Neural cell (in vitro differentiated cells): ENCODE results near the gene SLC7A6. TPM values are rescaled to one million over a fixed set of nuclear protein-coding genes. Genes with fewer than 3 reads are reported as not detected.

Source experiments
- H2AFZ ChIP-seq: fragments of 200-600, 300-800 bp; sonication (generic), shearing (Covaris generic); 2 replicates; pipeline ENCODE4 v1.6.0; 2014; ENCODE audit warnings: low read depth, mild to moderate bottlenecking, antibody characterized with exemption, low read length, moderate library complexity
- H3F3A ChIP-seq: fragments of 200-600 bp; shearing (Covaris generic); 2 replicates; pipeline ENCODE4 v1.6.1; 2016; ENCODE audit warnings: mild to moderate bottlenecking, moderate library complexity, mixed read lengths, antibody characterized with exemption, low read length; ENCODE audit not compliant: insufficient read depth, poor library complexity, severe bottlenecking
- H3K27ac ChIP-seq: fragments of 200-600, 300-800 bp; sonication (generic), shearing (Covaris generic); 2 replicates; pipeline ENCODE4 v1.5.1; 2014; ENCODE audit warnings: mild to moderate bottlenecking, low read length, moderate library complexity
- H3K27me3 ChIP-seq: fragments of 300-800, 200-600 bp; sonication (generic), shearing (Covaris generic); 2 replicates; pipeline ENCODE4 v1.6.0; 2014; ENCODE audit warnings: mild to moderate bottlenecking, low read depth, low read length, moderate library complexity; ENCODE audit not compliant: insufficient read depth
- H3K36me3 ChIP-seq: fragments of 300-800, 200-600 bp; sonication (generic), shearing (Covaris generic); 2 replicates; pipeline ENCODE4 v1.5.1; 2014; ENCODE audit warnings: mild to moderate bottlenecking, antibody characterized with exemption, low read length, moderate library complexity; ENCODE audit not compliant: insufficient read depth
- H3K4me2 ChIP-seq: fragments of 300-800, 200-600 bp; sonication (generic), shearing (Covaris generic); 2 replicates; pipeline ENCODE4 v1.6.0; 2014; ENCODE audit warnings: mild to moderate bottlenecking, low read length
- H3K4me3 ChIP-seq: fragments of 300-800, 200-600 bp; sonication (generic), shearing (Covaris generic); 2 replicates; pipeline ENCODE4 v1.5.1; 2014; ENCODE audit warnings: mild to moderate bottlenecking, low read length, moderate library complexity
- H3K79me2 ChIP-seq: fragments of 200-600 bp; shearing (Covaris generic); replicated peaks from 2 replicates; pipeline ENCODE4 v1.6.0; 2014; ENCODE audit warnings: mild to moderate bottlenecking, low read length, moderate library complexity; ENCODE audit not compliant: insufficient read depth
- H3K9ac ChIP-seq: fragments of 300-800, 200-600 bp; sonication (generic), shearing (Covaris generic); 2 replicates; pipeline ENCODE4 v1.6.1; 2016; ENCODE audit warnings: mild to moderate bottlenecking, low read length, mixed read lengths
- H3K9me2 ChIP-seq: fragments of 200-600 bp; shearing (Covaris generic); 2 replicates; pipeline ENCODE4 v1.6.1; 2016; ENCODE audit warnings: mild to moderate bottlenecking, low read length, mixed read lengths; ENCODE audit not compliant: insufficient read depth
- H3K9me3 ChIP-seq: fragments of 200-600, 300-800 bp; sonication (generic), shearing (Covaris generic); 2 replicates; pipeline ENCODE4 v1.6.1; 2016; ENCODE audit warnings: mild to moderate bottlenecking, mixed run types, low read length, moderate library complexity, mixed read lengths
- H4K20me1 ChIP-seq: fragments of 200-600 bp; shearing (Covaris generic); 2 replicates; pipeline ENCODE4 v1.6.1; 2016; ENCODE audit warnings: mild to moderate bottlenecking, mixed run types; ENCODE audit not compliant: insufficient read depth
- CTCF ChIP-seq: fragments of 450-650 bp; IDR thresholded peaks from 2 replicates; pipeline ENCODE4 v1.5.1; 2014; ENCODE audit warnings: antibody characterized with exemption, mild to moderate bottlenecking, moderate library complexity; ENCODE audit not compliant: poor library complexity, severe bottlenecking
- EP300 ChIP-seq: fragments of 450-650 bp; conservative IDR thresholded peaks from 2 replicates; pipeline ENCODE4 v1.6.1; 2014; ENCODE audit warnings: antibody characterized with exemption, mild to moderate bottlenecking, moderate library complexity; ENCODE audit not compliant: poor library complexity, severe bottlenecking
- EZH2 ChIP-seq: fragments of 200-600, 300-800 bp; shearing (Covaris generic), sonication (generic); IDR thresholded peaks from 2 replicates; pipeline ENCODE4 v1.6.1; 2014; ENCODE audit warnings: antibody characterized with exemption, low read length, borderline replicate concordance, mild to moderate bottlenecking; ENCODE audit not compliant: insufficient read depth, poor library complexity, severe bottlenecking
- MXI1 ChIP-seq: fragments of 450-650 bp; conservative IDR thresholded peaks from 2 replicates; pipeline ENCODE4 v1.6.1; 2014; ENCODE audit warnings: antibody characterized with exemption, mild to moderate bottlenecking; ENCODE audit not compliant: poor library complexity, severe bottlenecking
- POLR2AphosphoS5 ChIP-seq: IDR thresholded peaks from 2 replicates; pipeline ENCODE4 v1.6.1; 2012
- RAD21 ChIP-seq: fragments of 450-650 bp; conservative IDR thresholded peaks from 2 replicates; pipeline ENCODE4 v1.6.1; 2014; ENCODE audit warnings: antibody characterized with exemption, mild to moderate bottlenecking, moderate library complexity
- SMC3 ChIP-seq: fragments of 450-650 bp; conservative IDR thresholded peaks from 2 replicates; pipeline ENCODE4 v1.6.1; 2014; ENCODE audit warnings: antibody characterized with exemption, mild to moderate bottlenecking, moderate library complexity; ENCODE audit not compliant: poor library complexity
- TAF1 ChIP-seq: IDR thresholded peaks from 2 replicates; pipeline ENCODE4 v1.6.1; 2012; ENCODE audit warnings: low read depth
- polyA plus RNA-seq: library from polyadenylated mRNA; depleted of rRNA; stranded (reverse); fragments of >200 nt; gene quantifications from 2 replicates; pipeline ENCODE4 v1.2.3, GENCODE V29; 2014
- TF ChIP-seq, protein P1 (sequence below): IDR thresholded peaks from 2 replicates; pipeline ENCODE4 v1.6.1; 2012; ENCODE audit warnings: borderline replicate concordance

SLC7A6 gene
- polyA plus RNA-seq, 1 donor from 2014 or later = 39.3 TPM

DNA sequence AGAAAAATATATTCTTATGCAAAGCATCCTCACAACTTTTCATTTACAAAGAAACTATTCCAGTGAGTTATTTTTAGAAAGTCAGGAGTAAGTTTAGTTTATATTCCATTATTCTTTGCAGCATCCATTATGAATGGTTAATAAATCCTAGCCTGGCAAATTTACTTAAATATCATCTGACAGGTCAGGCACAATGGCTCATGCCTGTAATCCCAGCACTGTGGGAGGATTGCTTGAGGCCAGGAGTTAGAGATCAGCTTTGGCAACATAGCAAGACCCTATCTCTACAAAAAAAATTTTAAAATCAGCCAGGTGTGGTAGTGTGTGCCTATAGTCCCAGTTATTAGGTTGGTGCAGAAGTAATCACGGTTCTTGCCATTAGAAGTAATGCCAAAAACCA lies 41.3 kb upstream of the SLC7A6 start:
- H3K27ac ChIP-seq = no peak overlapping the region
- H3F3A ChIP-seq = no peaks in the 10 kb centered on the region
- H3K9me3 ChIP-seq = no peaks in the 10 kb centered on the region
- no peaks in the 10 kb centered on the region for H4K20me1 ChIP-seq
- no peak for TF ChIP-seq POLR2AphosphoS5
- H3K9me2 ChIP-seq = no peaks in the 10 kb centered on the region
- no peak overlapping the region for H3K4me3 ChIP-seq
- no peak overlapping the region for H3K4me2 ChIP-seq
- H3K36me3 ChIP-seq = no peaks in the 10 kb centered on the region
- no peaks in the 10 kb centered on the region for H3K79me2 ChIP-seq
- H2AFZ ChIP-seq = no peak overlapping the region
- no peaks in the 10 kb centered on the region for H3K27me3 ChIP-seq
- no peak overlapping the region for H3K9ac ChIP-seq

DNA sequence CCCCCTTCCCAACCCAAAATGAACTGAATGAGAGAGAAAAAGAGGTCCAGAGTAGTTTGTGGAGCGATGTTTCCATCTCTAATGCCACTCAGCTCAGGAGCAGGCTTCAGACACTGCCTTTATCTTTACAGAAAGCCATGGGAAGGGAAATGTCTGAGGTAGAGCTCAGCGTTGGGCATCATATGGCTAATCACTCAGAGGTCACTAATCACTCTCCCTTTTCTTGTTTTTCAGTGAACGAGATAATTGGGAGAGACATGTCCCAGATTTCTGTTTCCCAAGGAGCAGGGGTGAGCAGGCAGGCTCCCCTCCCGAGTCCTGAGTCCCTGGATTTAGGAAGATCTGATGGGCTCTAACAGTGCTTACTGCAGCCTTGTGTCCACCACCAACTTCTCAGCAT lies 38.2 kb upstream of the SLC7A6 start:
- no peaks in the 10 kb centered on the region for H3F3A ChIP-seq
- H3K79me2 ChIP-seq = no peaks in the 10 kb centered on the region
- H2AFZ ChIP-seq = no peak overlapping the region
- H3K4me3 ChIP-seq = no peak overlapping the region
- no peaks in the 10 kb centered on the region for H4K20me1 ChIP-seq
- H3K9me2 ChIP-seq = no peaks in the 10 kb centered on the region
- H3K4me2 ChIP-seq = no peak overlapping the region
- no peaks in the 10 kb centered on the region for H3K9me3 ChIP-seq
- H3K27ac ChIP-seq = no peak overlapping the region
- no peaks in the 10 kb centered on the region for H3K36me3 ChIP-seq
- no peak overlapping the region for H3K9ac ChIP-seq
- H3K27me3 ChIP-seq = no peaks in the 10 kb centered on the region
- TF ChIP-seq SMC3 = no peak
- no peak for TF ChIP-seq RAD21
- no peak for TF ChIP-seq TAF1
- no peak for TF ChIP-seq EP300
- no peak for TF ChIP-seq EZH2
- TF ChIP-seq POLR2AphosphoS5 = no peak
- no peak for TF ChIP-seq CTCF
- TF ChIP-seq, protein P1, sequence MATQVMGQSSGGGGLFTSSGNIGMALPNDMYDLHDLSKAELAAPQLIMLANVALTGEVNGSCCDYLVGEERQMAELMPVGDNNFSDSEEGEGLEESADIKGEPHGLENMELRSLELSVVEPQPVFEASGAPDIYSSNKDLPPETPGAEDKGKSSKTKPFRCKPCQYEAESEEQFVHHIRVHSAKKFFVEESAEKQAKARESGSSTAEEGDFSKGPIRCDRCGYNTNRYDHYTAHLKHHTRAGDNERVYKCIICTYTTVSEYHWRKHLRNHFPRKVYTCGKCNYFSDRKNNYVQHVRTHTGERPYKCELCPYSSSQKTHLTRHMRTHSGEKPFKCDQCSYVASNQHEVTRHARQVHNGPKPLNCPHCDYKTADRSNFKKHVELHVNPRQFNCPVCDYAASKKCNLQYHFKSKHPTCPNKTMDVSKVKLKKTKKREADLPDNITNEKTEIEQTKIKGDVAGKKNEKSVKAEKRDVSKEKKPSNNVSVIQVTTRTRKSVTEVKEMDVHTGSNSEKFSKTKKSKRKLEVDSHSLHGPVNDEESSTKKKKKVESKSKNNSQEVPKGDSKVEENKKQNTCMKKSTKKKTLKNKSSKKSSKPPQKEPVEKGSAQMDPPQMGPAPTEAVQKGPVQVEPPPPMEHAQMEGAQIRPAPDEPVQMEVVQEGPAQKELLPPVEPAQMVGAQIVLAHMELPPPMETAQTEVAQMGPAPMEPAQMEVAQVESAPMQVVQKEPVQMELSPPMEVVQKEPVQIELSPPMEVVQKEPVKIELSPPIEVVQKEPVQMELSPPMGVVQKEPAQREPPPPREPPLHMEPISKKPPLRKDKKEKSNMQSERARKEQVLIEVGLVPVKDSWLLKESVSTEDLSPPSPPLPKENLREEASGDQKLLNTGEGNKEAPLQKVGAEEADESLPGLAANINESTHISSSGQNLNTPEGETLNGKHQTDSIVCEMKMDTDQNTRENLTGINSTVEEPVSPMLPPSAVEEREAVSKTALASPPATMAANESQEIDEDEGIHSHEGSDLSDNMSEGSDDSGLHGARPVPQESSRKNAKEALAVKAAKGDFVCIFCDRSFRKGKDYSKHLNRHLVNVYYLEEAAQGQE = no peak
- TF ChIP-seq MXI1 = no peak

DNA sequence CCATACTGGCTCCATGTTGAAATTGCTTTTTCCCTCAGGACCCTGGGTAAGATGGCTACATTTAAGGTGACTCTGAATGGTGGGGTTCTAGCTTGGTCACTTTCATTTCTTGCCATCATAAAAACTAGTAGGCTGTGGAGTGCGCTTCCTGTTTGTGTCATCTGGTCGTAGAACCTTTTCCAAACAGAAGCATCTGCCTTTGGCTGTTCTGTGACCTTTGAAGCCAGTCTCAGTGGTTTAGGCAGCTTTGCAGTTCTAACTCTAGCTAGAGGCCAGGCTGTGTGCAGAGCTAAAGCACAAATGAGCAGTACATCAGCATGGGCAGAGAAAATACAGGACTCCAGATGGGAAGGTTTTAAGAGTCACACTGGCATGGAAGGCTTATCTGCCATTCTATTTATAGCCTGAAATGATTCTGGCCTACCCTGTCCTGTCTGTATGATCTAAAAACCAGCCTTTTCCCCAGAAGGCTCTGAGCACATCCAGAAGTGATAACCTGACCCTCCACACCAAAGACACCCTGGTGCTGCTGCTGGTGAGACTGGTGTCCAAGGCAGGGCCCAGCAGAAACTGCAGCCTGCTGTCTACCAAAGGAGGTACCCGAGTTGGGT lies 37.0 kb upstream of the SLC7A6 start:
- no peak overlapping the region for H3K27ac ChIP-seq
- no peaks in the 10 kb centered on the region for H3K79me2 ChIP-seq
- H3K4me3 ChIP-seq = no peak overlapping the region
- no peak overlapping the region for H2AFZ ChIP-seq
- H3F3A ChIP-seq = no peaks in the 10 kb centered on the region
- no peaks in the 10 kb centered on the region for H3K9me2 ChIP-seq
- no peaks in the 10 kb centered on the region for H3K36me3 ChIP-seq
- H4K20me1 ChIP-seq = no peaks in the 10 kb centered on the region
- no peak overlapping the region for H3K4me2 ChIP-seq
- H3K9ac ChIP-seq = no peak overlapping the region
- H3K9me3 ChIP-seq = no peaks in the 10 kb centered on the region
- no peaks in the 10 kb centered on the region for H3K27me3 ChIP-seq
- TF ChIP-seq SMC3 = no peak
- TF ChIP-seq EZH2 = no peak
- TF ChIP-seq, protein P1 = no peak
- TF ChIP-seq MXI1 = no peak
- TF ChIP-seq CTCF = no peak
- no peak for TF ChIP-seq POLR2AphosphoS5
- TF ChIP-seq EP300 = no peak
- TF ChIP-seq RAD21 = no peak
- no peak for TF ChIP-seq TAF1
